KOPT-K1 (cell line): Measurements from ENCODE around the gene SERTAD4.

Experiments used
- H3K27ac ChIP-seq: fragments of 200-600 bp; sonication (generic); 2 replicates; pipeline ENCODE4 v1.5.1; 2016; ENCODE audit warnings: antibody characterized with exemption, mild to moderate bottlenecking, low read depth, low read length; ENCODE audit not compliant: poor library complexity, severe bottlenecking
- H3K36me3 ChIP-seq: fragments of 200-600 bp; sonication (generic); 2 replicates; pipeline ENCODE4 v1.5.1; 2017; ENCODE audit warnings: antibody characterized with exemption, mild to moderate bottlenecking, low read length, moderate library complexity; ENCODE audit not compliant: insufficient read depth
- H3K9me3 ChIP-seq: fragments of 200-600 bp; sonication (generic); 2 replicates; pipeline ENCODE4 v1.5.1; 2017; ENCODE audit warnings: antibody characterized with exemption, low read length, mild to moderate bottlenecking; ENCODE audit not compliant: insufficient read depth, poor library complexity, severe bottlenecking

Gene SERTAD4

DNA sequence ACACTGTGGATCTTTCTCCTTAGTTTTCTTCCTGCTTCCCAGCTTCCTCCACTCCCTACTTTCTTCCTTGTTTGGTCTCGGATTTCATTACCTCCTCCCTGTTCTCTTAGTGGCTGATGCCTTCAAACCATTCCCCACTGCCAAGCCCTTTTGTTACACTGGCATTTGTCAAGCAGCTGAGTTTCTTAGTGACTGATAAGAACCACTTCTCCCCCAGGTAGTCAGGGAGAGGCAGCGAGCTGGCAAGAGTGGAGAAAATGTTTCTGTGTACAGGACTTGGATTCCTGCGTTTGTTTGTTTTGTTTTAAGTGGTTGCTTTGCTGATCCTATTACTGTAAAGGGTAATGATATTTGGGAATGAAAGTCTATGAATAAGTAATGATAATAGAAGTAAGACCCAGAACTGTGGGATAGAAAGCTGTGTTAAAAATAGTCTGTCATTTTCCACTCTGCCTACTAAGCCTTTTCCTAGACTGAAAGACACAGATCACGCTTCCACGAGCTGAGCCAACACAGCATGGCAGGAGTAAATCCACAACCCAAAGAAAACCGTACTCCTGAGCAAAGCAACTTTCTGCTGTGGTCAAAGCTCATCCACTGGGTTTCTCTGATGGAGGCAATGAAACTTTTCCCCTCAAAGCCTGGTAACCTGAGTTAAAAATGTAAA, 10.1 kb upstream of the SERTAD4 start:
- Histone ChIP-seq H3K36me3 (no peaks in the 10 kb centered on the region), H3K27ac (no peak overlapping the region), H3K9me3 (no peaks in the 10 kb centered on the region)

DNA sequence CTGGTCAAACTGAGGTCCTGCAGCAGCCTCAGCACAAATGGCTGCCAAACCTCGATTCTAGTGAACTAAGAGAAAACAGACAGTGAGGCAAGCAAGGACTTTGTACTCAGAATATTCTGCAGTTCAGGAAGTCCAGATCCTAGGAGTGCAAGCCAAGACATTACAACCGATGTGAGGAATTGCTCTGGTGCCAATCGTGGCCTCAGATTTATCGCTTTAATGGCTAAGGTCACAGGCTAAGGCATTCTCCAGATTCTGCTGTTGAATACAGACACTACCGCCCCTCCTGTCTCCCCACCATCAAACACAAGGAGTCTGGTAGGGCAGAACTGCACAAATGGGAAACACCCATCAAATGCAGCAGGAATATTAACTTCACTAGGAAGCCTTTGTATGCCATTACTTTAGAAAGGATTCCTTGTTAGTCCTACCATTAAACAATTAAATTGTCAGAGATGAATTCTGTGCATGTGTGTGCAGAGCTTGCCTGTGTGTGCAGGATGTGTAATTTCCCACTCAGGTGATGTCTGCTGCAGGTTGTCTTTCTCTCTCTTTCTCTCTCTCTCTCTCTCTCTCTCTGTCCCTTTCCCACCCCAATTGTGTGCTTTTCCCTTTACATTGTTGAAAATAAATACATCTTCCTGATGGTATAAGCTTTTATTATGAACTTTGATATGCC, 9.2 kb upstream of the SERTAD4 start:
- Histone ChIP-seq H3K27ac (no peak overlapping the region), H3K36me3 (no peaks in the 10 kb centered on the region)

DNA sequence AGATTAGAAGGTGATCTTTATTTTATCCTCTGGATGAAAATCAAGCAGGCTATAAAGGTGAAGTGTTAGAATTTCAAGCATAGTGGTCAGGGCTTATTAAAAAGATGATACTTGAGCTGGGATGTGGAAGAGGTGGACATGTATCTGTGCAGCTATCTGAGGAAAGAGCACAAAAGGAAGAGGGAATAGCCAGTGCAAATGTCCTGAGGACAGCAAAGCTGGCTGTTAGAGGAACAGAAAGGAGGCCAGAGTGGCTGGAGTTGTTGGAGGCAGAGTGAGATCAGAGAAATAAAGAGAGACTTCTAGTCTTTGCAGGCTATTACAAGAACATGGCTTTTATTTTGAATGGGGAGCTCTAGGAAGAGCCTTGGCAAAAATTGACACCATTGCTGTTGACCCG, 4.4 kb upstream of the SERTAD4 start:
- Histone ChIP-seq H3K27ac (no peak overlapping the region), H3K9me3 (no peaks in the 10 kb centered on the region), H3K36me3 (no peaks in the 10 kb centered on the region)

More for the DNA sequence above, 9.2 kb upstream of the SERTAD4 start:
- no peaks in the 10 kb centered on the region for H3K9me3 ChIP-seq

DNA sequence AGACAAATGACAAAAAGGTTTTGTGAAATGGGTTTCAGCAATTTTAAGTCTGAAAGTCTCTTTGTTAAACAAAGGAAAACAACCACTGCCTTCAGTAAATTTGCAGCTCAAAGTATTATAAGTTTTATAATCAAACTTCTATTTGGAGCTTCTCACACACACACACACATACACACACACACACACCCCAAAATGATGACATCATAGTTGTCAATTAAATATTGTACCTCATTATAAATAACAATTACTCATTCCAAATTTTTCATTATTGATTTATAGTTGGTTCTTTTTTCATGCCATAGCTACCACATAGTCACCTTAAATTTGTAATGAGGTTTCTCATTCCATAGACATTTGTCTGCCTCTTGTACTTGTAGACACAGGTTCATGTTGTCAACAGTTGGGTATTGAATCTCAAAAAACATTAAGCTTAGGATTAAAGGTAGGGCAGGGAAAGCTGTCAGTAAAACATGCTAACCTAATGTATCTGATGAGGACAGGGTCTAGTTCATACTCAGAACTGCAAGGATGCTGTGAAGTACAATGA, 2.4 kb upstream of the SERTAD4 start:
- no peaks in the 10 kb centered on the region for H3K9me3 ChIP-seq
- H3K36me3 ChIP-seq, result no peaks in the 10 kb centered on the region
- no peak overlapping the region for H3K27ac ChIP-seq

DNA sequence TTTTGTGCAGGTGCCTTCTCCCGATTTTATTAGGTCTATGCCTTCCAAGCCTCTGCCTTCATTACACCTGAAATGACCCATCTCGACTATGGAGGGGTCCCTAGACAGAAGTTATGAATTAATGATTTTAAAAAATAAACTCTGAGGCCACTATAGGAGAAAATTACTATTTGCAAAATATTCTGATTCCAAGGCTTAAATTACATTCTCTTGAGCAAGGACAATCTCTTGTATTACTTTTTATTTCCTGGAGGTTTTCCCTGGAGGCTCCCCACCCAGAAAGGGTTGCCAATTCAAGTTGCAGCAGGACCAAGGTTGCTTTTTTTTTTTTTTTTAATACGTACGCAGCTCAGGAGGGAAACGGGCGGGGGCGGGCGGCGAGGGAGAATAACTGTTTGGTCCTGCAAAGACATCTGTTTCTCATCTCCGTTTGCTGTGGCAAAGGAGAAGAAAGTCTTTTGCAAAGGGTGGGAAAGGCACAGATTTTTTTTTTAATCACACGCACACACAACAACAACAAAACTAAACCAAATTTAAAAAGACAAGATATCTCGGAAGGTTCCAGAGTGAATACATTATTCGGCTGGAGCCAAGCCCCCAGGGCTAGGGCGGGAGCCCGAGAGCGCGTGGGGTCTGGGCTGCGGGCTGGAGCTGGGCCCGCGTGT, 618 bp upstream of the SERTAD4 start:
- no peaks in the 10 kb centered on the region for H3K36me3 ChIP-seq
- no peaks in the 10 kb centered on the region for H3K9me3 ChIP-seq
- no peak overlapping the region for H3K27ac ChIP-seq

DNA sequence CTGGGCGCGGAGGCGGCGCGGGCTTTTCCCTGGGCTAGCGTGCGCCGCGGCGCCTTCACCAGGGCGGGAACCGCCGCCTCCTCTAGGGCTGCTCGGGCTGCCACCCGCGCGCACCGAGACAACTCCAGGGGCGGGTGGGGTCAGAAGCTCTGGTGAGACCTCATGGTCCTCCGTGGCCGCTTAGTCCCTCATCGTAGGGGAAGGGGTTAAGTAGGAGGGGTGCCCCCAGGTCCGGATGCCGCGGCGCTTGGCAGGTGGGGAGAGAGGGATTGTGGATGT, 559 bp downstream of the SERTAD4 start:
- Histone ChIP-seq H3K9me3 (no peaks in the 10 kb centered on the region), H3K36me3 (no peaks in the 10 kb centered on the region), H3K27ac (no peak overlapping the region)

DNA sequence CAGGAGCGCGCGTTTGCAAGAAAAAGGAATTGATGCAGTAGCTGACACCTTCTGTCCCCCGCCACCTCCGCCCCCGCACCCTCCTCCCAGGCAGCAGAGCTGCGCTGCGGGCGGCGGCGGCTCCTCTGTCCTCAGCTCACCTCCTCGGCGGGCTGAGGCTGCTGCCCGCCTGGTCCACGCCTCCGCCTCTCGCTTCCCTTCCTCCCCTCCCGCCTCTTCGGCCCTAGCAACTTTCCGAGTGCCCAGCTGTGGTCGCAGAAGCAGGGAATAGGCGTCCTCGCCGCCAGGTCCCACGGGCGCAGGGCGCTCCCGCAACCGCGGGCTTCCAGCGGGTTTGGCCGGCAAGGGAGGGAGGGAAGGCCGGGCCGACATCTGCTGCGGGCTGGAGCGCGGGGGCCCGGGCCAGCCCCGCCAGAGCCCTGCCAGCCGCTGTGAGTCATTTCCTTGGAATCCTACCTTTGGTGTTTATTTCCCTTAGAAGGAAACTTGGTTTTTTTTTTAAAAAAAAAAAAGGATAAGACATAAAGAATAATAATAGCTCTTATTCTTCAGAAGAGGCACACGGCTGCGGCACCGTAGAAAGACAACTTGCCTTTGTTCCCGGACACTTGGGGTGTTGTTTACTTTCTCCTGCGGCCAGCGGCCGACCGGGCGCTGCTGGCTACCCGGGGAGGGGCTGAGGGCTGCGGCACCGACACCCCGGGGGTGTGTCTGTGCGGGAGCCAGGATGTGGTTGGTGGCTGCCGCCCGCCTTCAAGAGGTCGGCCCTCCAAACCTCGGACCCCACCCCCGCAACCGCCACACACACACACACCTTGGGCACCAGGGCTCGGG, 1.1 kb downstream of the SERTAD4 start:
- no peaks in the 10 kb centered on the region for H3K9me3 ChIP-seq
- no peak overlapping the region for H3K27ac ChIP-seq

DNA sequence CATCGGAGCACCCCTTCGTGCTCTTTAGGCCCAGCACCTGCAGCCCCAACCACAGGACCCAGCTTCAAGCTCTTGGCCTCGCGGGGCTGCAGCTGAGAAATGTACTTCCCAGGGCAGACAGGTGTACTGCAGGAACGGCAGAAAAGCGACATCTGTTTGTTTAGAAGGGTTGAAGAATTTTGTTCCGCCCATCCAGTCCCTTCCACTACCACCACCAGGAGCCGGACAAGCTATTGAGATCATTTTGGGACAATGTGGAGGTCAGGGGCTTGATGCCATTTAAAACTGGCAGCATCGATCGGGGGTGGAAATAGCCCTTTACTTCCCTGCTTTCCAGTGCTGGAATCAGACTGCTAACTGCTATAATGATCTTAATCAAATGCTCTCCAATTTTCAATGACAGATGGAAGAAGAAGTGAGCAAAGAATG, 1.7 kb downstream of the SERTAD4 start:
- no peaks in the 10 kb centered on the region for H3K36me3 ChIP-seq
- no peak overlapping the region for H3K27ac ChIP-seq
- H3K9me3 ChIP-seq, result no peaks in the 10 kb centered on the region

More for the DNA sequence above, 1.1 kb downstream of the SERTAD4 start:
- H3K36me3 ChIP-seq, result no peaks in the 10 kb centered on the region

DNA sequence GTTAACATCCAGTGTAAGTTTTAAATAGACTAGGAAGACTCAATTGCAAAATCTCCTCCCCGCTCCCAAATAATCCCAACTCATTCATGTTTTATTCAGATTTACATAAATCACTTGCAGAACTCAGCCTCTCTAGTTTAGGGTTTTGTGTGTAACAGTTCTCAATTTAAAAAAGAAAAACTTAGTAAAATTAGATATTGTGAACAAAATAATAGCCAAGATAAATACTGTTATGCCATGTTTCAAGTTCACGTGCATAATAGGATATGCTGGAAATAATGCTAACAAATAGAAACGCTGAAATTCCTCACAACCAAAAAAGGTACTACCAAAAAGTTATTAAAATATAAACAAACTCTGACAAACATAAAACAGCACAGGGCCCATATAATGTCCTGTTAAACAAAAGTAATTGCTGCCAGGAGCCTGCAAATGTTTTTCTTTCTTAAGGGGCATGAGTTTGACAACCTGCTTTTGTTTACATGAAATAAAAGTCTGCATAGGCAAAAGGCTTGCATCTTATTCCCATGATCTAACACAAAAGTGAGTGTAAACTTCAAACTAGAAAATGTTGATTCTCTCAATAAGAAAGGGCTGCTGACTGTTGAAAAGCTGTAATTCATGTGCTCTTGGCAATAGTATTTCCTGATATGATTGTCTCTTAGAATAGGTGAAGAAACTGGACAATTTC, 2.9 kb downstream of the SERTAD4 start:
- no peaks in the 10 kb centered on the region for H3K36me3 ChIP-seq
- no peak overlapping the region for H3K27ac ChIP-seq
- no peaks in the 10 kb centered on the region for H3K9me3 ChIP-seq

DNA sequence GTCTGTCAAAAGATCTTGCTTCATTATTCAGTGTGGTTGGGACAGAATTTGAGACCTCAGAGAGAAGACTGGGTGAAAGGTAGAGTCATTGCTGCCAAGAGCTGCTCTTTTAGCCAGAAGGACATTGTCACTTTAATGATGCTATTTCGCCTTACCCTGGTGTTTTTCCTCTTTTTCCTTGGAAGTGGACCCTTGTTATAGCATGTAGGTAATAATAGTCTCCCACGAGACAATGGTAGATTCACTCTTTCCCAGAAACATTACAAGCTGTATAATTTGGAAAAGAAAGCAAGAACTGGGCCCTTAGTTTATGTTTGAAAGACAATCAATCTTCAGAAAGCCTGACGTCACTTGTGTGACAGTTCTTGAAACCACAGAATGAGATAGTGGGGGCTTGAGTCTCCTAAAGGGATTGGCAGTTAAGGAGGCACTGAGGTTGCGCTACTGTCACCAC, 3.8 kb downstream of the SERTAD4 start:
- H3K9me3 ChIP-seq, result no peaks in the 10 kb centered on the region
- H3K36me3 ChIP-seq, result no peaks in the 10 kb centered on the region
- no peak overlapping the region for H3K27ac ChIP-seq

DNA sequence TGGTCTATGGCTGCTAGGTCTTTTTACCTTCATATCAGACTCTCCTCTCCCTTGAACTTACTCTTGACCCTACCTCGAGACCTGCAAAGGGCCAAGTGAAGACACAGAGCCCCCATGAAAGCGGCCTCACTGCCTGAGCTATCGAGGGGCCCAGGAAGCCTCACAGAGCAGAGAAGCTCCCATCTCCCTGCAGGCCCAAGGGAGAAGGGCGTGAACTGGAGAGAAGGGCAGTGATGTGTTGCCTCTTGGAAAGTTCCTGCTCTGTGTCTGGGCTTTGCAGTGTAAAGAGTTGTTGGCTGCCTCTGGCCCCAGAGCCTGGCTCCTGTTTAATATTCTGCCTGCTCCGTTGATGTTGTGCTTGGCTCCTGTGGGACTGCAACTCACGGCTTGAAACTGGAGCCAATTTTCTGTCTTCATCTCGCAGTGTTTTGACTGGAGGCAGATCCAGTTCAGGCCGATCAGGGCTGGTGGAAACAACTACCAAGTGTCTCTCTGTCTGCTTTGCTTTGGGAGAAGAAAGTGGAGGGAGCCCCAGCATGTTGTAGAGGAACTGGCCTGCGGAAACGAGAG, 4.3 kb downstream of the SERTAD4 start:
- no peaks in the 10 kb centered on the region for H3K9me3 ChIP-seq
- no peak overlapping the region for H3K27ac ChIP-seq

DNA sequence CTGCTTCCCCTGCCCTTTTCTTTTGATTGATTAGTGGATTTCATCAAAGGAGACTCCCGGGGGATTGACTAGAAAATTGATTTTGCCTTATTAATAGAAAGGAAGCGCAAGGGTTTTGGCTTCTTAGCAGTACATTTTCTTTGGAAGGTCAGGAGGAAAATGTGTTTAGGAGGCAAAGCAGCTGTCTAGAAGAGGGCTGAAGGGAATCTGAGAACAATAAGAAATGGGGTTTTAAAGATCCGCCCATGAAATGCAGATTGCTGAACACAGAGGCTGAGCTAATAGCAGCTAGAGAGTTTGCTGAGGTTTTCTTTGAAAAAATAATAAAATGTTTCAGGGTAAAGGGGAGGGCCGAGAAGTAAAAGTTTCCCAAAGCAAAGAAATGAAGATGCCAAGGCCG, 4.9 kb downstream of the SERTAD4 start:
- H3K9me3 ChIP-seq, result no peaks in the 10 kb centered on the region
- H3K27ac ChIP-seq, result no peak overlapping the region
- no peaks in the 10 kb centered on the region for H3K36me3 ChIP-seq

More for the DNA sequence above, 4.3 kb downstream of the SERTAD4 start:
- H3K36me3 ChIP-seq, result no peaks in the 10 kb centered on the region

DNA sequence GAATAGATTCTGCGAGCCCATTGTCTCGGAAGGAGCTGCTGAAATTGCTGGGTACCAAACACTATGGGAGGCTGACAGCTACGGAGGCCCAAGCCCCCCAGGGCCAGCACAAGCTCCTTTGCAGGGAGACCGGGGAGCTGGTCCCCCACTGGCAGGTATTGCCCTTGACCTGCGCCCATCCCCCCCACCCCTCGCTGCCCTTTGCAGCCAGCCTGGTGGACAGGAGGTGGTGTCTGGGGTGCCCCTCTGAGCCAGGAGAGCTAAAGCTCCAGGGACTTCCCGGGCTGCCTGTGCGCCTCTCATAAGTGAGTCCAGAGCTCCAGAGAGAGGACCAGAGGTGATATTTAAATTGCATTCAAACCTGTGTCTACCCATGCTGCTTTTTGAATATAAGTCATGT, 5.4 kb downstream of the SERTAD4 start:
- H3K27ac ChIP-seq, result no peak overlapping the region
- H3K36me3 ChIP-seq, result no peaks in the 10 kb centered on the region
- no peaks in the 10 kb centered on the region for H3K9me3 ChIP-seq
